Measurements from ENCODE around the gene SYNPO2.
A peak's percentile ranks its signal among the peaks of the same experiment; 100 is the strongest.
"Not testable (repeated sequence)": the region's sequence is repeated elsewhere in the genome, so short reads cannot be mapped to it uniquely, and the experiment has no call there.

Gene SYNPO2

GRCh38 chr4:118969359-118969758, 80.7 kb downstream of the SYNPO2 start:
- peak; percentile 17; the same call in 1 of the 2 replicates for TF ChIP-seq CTCF (IDR thresholded peaks at IDR 0.05; ENCODE audit: borderline replicate concordance, insufficient read depth, low read depth, low read length)
- no peak overlapping the region for H3K4me3 ChIP-seq (ENCODE audit: low read depth, low read length)

- H3K4me3 ChIP-seq (ENCODE audit: low read depth, low read length) = no peak overlapping the region
- no peak for TF ChIP-seq CTCF (IDR thresholded peaks at IDR 0.05; ENCODE audit: borderline replicate concordance, insufficient read depth, low read depth, low read length)
Observed at GRCh38 chr4:118972167-118972566, 83.5 kb downstream of the SYNPO2 start.

- H3K4me3 ChIP-seq (ENCODE audit: low read depth, low read length) = no peak overlapping the region
- no peak for TF ChIP-seq CTCF (IDR thresholded peaks at IDR 0.05; ENCODE audit: borderline replicate concordance, insufficient read depth, low read depth, low read length)
Observed at GRCh38 chr4:118973295-118973694, 84.6 kb downstream of the SYNPO2 start.

GRCh38 chr4:118974758-118975157, 86.1 kb downstream of the SYNPO2 start:
- no peak overlapping the region for H3K4me3 ChIP-seq (ENCODE audit: low read depth, low read length)
- no peak for TF ChIP-seq CTCF (IDR thresholded peaks at IDR 0.05; ENCODE audit: borderline replicate concordance, insufficient read depth, low read depth, low read length)

GRCh38 chr4:118975449-118976192, 87.0 kb downstream of the SYNPO2 start:
- no peak for TF ChIP-seq CTCF (IDR thresholded peaks at IDR 0.05; ENCODE audit: borderline replicate concordance, insufficient read depth, low read depth, low read length)

GRCh38 chr4:118976193-118976560, 87.5 kb downstream of the SYNPO2 start:
- not testable (repeated sequence) for H3K4me3 ChIP-seq (ENCODE audit: low read depth, low read length)

More at GRCh38 chr4:118975449-118976192, 87.0 kb downstream of the SYNPO2 start:
- no peak overlapping the region for H3K4me3 ChIP-seq (ENCODE audit: low read depth, low read length)

GRCh38 chr4:118977100-118977499, 88.4 kb downstream of the SYNPO2 start:
- H3K4me3 ChIP-seq (ENCODE audit: low read depth, low read length) = not testable (repeated sequence)

GRCh38 chr4:118979712-118980111, 91.1 kb downstream of the SYNPO2 start:
- no peak overlapping the region for H3K4me3 ChIP-seq (ENCODE audit: low read depth, low read length)
- no peak for TF ChIP-seq CTCF (IDR thresholded peaks at IDR 0.05; ENCODE audit: borderline replicate concordance, insufficient read depth, low read depth, low read length)
